ENCODE data around the gene RALGAPA1.
A peak's percentile ranks its signal among the peaks of the same experiment; 100 is the strongest.
"Not testable (repeated sequence)": the region's sequence is repeated elsewhere in the genome, so short reads cannot be mapped to it uniquely, and the experiment has no call there.

RALGAPA1 gene

GRCh38 chr14:35631071-35631805 is 177.9 kb downstream of the RALGAPA1 start:
- DNase-seq = no peak

GRCh38 chr14:35628989-35629388 is 180.1 kb downstream of the RALGAPA1 start:
- DNase-seq = peak in 1 of 51 donors; percentile 6

- not testable (repeated sequence) for DNase-seq
These were observed 182.1 kb downstream of the RALGAPA1 start for GRCh38 chr14:35626947-35627346.

DNA sequence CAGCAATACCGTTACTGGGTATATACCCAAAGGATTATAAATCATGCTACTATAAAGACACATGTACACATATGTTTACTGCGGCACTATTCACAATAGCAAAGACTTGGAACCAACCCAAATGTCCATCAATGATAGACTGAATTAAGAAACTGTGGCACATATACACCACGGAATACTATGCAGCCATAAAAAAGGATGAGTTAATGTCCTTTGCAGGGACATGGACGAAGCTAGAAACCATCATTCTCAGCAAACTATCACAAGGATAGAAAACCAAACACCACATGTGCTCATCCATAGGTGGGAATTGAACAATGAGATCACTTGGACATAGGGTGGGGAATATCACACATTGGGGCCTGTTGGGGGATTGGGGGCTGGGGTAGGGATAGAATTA is 187.1 kb downstream of the RALGAPA1 start:
- DNase-seq = not testable (repeated sequence)

- not testable (repeated sequence) for DNase-seq
These were observed 189.1 kb downstream of the RALGAPA1 start for GRCh38 chr14:35619998-35620397.

DNA sequence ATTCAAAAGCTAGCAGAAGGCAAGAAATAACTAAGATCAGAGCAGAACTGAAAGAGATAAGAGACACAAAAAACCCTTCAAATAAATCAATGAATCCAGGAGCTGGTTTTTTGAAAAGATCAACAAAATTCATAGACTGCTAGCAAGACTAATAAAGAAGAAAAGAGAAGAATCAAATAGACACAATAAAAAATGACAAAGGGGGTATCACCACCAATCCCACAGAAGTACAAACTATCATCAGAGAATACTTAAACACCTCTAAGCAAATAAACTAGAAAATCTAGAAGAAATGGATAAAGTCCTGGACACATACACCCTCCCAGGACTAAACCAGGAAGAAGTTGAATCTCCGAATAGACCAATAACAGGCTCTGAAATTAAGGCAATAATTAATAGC is 189.6 kb downstream of the RALGAPA1 start:
- not testable (repeated sequence) for DNase-seq

DNA sequence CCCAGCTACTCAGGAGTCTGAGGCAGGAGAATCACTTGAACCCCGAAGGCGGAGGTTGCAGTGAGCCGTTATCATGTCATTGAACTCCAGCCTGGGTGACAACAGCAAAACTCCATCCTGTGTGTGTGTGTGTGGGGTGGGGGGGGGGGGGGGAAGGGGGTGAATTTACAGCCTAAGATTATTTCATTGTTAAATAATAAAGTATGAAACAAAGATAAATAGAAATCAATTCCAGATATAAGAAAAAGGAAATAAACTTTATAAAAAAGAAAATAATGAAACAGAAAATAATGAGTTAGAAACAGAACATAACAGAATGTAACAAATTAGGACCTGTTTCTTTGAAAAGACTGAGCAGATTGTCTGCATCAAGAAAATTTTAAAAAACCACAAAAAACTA is 191.6 kb downstream of the RALGAPA1 start:
- DNase-seq = no peak

- DNase-seq = no peak
These were observed 201.7 kb downstream of the RALGAPA1 start for GRCh38 chr14:35607380-35607779.

DNA sequence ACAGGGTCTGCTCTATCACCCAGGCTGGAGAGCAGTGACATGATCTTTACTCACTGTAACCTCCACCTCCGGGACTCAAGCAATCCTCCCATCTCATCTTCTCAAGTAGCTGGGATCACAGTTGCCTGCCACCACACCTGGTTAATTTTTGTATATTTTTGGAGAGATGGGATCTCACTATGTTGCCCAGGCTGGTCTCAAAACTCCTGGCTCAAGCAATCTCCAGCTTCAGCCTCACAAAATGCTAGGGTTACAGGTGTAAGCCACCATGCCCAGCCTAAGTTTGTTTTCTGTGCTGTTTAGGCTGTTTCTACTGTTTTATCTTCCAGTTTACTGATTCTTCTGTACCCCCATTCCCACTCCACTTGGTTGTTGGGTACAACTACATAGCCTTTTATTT is 208.8 kb downstream of the RALGAPA1 start:
- DNase-seq = no peak

DNA sequence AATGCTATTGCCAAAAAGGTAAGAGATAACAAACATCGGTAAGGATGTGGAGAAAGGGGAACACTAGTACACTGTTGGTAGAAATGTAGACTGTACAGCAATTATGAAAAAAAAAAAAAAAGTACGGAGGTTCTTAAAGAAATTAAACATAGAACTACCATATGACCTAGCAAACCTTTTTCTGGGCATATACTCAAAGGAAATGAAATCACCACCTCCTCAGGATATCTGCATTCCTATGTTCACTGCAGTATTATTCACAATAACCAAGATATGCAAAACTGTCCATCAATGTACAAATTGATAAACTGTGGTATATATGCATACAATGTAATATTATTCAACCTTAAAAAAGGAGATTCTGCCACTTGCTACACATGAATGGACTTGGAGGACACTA is 214.5 kb downstream of the RALGAPA1 start:
- no peak for DNase-seq

GRCh38 chr14:35587373-35587772 is 221.7 kb downstream of the RALGAPA1 start:
- DNase-seq = not testable (repeated sequence)

GRCh38 chr14:35578639-35579038 is 230.5 kb downstream of the RALGAPA1 start:
- DNase-seq = no peak

DNA sequence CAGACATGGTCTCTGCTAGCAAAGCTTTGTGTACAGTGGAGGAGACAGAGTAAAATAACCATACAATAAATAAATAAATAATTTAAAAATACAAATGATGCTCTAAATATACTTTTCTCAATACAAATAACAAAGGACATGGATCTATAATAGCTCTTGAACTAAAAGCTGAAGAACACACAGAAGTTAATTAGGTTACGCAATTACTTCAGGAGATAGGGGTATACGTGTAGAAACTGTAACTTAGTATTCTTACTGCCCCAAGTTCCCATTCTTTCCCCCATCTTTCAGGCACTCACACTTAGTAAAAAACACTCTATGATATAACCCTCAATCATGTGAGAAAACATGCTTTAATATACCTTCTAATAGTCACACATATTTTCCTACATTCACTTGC is 231.0 kb downstream of the RALGAPA1 start:
- DNase-seq = no peak

GRCh38 chr14:35576856-35577255 is 232.2 kb downstream of the RALGAPA1 start:
- DNase-seq = no peak

GRCh38 chr14:35576260-35576659 is 232.8 kb downstream of the RALGAPA1 start:
- no peak for DNase-seq

DNA sequence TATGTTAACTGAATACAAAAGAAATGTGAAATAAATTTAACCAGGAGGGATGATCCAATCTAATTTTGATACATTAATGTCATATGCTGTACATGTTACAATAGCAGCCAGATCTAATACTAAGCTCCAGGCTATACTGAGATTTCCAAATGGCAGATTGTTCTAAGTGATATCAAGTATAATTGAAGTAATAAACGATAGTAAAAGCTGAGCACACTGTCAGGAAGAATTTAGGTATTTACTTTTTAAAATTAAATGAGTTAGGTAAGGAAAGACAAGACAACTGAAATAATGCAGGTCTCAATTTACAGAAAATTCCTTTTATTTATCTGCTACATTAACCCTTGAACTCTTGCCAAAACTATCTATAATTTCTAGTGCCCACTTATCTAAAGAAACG is 235.2 kb downstream of the RALGAPA1 start:
- no peak for DNase-seq

DNA sequence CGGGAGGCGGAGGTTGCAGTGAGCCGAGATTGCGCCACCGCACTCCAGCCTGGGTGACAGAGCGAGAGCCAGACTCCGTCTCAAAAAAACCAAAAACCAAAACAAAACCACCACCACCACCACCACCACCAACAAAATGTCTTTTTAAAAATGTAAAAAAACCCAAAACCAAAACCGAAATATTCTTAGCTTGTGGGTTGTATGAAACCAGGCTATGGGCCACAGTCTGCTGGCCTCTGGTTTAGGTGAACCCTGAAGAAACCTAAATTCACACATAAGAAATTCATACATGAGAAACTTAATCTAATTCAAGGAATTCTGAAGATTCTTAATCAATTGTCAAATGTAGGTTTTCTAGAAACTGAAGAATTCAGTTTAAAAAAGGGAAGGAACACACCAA is 237.5 kb downstream of the RALGAPA1 start:
- DNase-seq = no peak

- no peak for DNase-seq
These were observed 243.1 kb downstream of the RALGAPA1 start for GRCh38 chr14:35565871-35566464.

GRCh38 chr14:35558680-35559079 is 250.4 kb downstream of the RALGAPA1 start:
- peak in 13 of 51 donors; percentile 3 to 32 (median 15) for DNase-seq

DNA sequence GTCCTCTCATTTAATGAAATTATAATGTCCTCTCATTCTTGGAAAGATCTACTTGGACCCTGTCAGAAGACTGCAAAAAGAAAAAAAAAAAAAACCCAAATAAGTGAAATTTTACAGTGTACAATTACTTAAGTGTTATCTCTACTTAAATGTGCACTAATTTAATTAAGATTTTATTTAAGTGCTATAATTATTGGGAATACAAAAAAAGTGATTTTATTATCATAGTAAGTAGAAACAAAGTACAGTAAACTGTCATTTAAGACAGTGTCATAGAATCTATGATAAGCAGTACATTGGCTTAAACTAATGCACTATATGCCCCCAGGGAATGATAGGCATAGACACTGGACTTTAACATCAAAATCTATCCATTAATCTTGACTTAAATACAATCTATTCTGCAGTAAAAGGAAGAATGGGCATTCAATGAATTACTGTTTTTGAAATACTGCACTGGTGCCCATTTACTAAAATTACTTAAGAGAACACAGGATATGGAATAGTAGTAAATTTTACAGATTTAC is 251.8 kb downstream of the RALGAPA1 start:
- no peak for DNase-seq

DNA sequence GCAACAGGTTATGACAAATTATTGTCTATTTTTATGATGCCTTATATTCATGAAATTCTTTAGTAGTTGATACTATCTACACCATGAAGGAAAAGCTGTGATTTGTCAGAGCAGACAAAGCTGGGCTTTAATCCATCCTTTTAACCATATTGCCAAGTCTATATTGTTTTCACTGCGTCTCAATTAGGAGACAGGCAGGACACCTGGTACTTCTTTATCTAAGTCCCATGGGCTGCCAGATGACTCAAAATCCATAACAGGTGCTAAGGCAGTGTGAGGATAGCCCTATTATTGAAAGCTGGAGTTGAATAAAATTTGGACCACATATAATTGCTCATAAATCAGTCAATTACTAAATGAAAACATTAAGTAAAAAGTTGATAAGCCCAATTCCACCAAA is 252.5 kb downstream of the RALGAPA1 start:
- no peak for DNase-seq

DNA sequence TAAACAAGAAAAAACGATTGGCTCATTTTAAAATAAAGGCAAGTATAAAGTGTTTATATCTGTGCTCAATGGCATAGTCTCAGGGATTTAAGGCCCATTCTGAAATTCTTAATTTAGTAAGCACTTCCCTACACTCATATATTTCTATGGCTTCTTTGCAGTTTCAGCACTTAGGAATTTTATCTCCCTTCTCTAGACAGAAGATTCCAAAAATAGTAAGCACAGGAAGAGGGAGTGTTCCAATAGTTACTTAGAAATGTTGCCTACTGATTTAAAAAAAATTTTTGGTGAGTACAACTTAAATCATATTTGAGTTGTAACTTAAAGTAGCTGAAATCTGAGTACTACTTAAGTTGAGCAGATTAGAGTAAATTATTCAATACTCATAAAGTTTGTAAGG is 255.3 kb downstream of the RALGAPA1 start:
- no peak for DNase-seq

GRCh38 chr14:35551081-35551480 is 258.0 kb downstream of the RALGAPA1 start:
- no peak for DNase-seq

Data from hypothalamus (tissue), 51 donors.